Muscle of back (tissue), 13 donors: Measurements from ENCODE around the gene KCTD6. TPM values are rescaled to one million over a fixed set of nuclear protein-coding genes. Genes with fewer than 3 reads are reported as not detected.

ENCODE experiments used
- DNase-seq, 3 donors: peaks; one replicate each; pipeline versions ENCODE4 v3.0.0 to v3.0.0-alpha.2; 2013
- long read RNA-seq, 9 donors: transcript quantifications; one replicate each; lab custom pipeline, GENCODE V29; 2026
- polyA plus RNA-seq, 10 donors: library from polyadenylated mRNA; unstranded; fragments of 120-200 nt; gene quantifications; one replicate each; pipeline ENCODE4 v1.2.1, GENCODE V29; 2013; ENCODE audit not compliant: insufficient read length in 10 of 10

KCTD6 gene
- 10 to 100 TPM in 9 of 10 donors, 1 to 10 TPM in 1; 9.5 to 15.4 (median 13.4) TPM for polyA plus RNA-seq
- long read RNA-seq, donor 1, partial matches to known transcripts = 0 of 2 reads
- long read RNA-seq, donor 1, other reads (novel, unspliced or antisense) = 0 of 2 reads
- long read RNA-seq, donor 2, partial matches to known transcripts = 0 of 4 reads
- long read RNA-seq, donor 2, other reads (novel, unspliced or antisense) = 0 of 4 reads
- long read RNA-seq, donor 3 = 0 reads
- long read RNA-seq, donor 4, transcript KCTD6-202 (3 exons, 1,533 nt) = major isoform, 5 of 5 reads
- long read RNA-seq, donor 4, partial matches to known transcripts = 0 of 5 reads
- long read RNA-seq, donor 4, other reads (novel, unspliced or antisense) = 0 of 5 reads
- long read RNA-seq, donor 5, transcript KCTD6-202 (3 exons, 1,533 nt) = major isoform, 10 of 11 reads
- long read RNA-seq, donor 5, partial matches to known transcripts = 0 of 11 reads
- long read RNA-seq, donor 5, other reads (novel, unspliced or antisense) = 0 of 11 reads
- long read RNA-seq, donor 6, transcript KCTD6-202 (3 exons, 1,533 nt) = major isoform, 7 of 7 reads
- long read RNA-seq, donor 6, partial matches to known transcripts = 0 of 7 reads
- long read RNA-seq, donor 6, other reads (novel, unspliced or antisense) = 0 of 7 reads
- long read RNA-seq, donor 7, partial matches to known transcripts = 0 of 5 reads
- long read RNA-seq, donor 7, other reads (novel, unspliced or antisense) = 0 of 5 reads
- long read RNA-seq, donor 8, transcript KCTD6-202 (3 exons, 1,533 nt) = major isoform, 9 of 10 reads
- long read RNA-seq, donor 8, partial matches to known transcripts = 0 of 10 reads
- long read RNA-seq, donor 8, other reads (novel, unspliced or antisense) = 0 of 10 reads
- long read RNA-seq, donor 9, partial matches to known transcripts = 0 of 1 reads
- long read RNA-seq, donor 9, other reads (novel, unspliced or antisense) = 0 of 1 reads

DNA sequence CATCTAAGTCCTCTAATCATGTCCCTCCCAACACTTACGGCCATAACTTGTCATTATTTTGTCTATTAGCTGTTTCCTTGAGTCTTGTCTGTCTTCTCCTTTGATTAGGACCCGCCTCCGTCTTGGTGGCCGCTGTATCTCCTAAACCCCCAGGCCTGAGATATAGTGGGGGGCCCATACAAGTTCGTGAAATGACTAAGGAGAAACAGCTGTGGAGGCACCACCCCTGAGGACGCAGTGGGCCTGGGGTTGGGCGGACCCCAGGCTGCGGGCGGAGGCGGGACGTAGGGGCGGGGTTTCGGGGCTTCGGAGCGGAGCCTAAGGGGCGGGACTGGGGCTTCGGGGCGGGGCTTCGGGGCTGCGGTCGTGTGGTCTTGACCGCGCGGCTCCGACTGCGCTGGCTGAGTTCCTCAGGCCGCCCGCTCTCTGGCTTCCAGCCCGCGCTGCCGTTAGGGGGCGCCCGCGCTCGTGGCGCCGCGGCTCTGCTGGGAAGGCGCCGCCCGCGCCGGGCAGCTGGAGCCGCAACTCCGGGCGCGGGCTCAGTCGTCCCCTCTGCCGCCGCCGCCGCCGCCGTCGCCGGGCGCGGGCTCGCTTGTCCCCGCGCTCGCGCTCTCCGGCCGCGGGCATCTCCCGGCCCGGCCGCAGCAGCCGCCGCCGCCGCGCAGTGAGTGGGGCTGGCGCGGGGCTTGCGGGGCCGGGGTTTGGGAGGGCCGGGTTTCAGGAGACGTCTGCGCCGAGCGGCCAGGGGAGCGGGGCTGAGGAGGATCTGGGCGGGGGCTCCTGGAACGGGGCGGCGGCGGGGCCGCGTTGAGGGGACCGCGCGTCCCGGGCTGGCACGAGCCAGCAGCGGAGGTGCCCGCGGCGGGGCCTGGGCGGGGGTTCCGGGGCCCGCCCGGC is at the start of gene KCTD6:
KCTD6 (plus strand) TSS at position 591 of the 897 bp plus-strand sequence. CDS start 6,660 bp downstream, outside the sequence.
- DNase-seq = peak; percentile 95 to 98 (median 98)

- DNase-seq = no peak
Measured at GRCh38 chr3:58452176-58452575, 39.7 kb upstream of the KCTD6 start.

- DNase-seq = no peak
Measured at GRCh38 chr3:58459160-58459559, 32.7 kb upstream of the KCTD6 start.

GRCh38 chr3:58462829-58463180 is 29.1 kb upstream of the KCTD6 start:
- no peak for DNase-seq

DNA sequence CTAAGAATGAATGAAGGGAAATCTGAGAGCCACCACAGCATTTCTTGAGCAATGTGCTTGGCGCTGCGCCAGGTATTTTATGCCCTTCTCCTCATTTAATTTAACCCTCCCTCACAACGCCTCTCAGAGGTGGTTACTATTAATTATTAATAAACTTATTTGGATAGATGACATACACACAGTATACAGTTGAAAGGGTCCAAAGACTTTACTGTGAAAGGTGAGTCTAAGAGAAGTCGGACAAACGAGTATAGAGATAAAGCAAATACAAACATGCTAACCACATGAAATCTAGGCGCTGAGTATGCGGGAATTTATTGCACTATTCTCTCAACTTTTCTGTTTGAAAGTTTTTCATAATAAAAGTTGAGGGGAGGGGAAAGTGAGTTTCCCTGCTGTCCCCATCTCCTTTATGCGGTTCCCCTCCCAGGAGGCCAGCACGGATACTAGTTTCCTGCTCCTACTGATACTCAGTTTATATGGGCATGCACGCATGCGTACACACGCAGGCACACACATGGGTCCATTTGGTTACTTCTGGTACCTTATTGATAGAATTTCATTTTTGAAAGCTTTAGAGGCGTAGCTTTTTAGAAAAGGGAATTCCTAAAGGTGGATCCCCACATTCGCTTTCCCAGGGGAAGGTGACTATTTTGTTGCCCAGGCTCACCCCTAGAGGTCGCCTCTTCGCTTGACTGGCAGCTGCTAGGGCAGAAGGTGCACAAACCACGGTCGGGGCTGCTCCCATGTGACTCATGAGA is 28.5 kb upstream of the KCTD6 start:
- peak in 2 of 3 donors; percentile 50 to 70 for DNase-seq

DNA sequence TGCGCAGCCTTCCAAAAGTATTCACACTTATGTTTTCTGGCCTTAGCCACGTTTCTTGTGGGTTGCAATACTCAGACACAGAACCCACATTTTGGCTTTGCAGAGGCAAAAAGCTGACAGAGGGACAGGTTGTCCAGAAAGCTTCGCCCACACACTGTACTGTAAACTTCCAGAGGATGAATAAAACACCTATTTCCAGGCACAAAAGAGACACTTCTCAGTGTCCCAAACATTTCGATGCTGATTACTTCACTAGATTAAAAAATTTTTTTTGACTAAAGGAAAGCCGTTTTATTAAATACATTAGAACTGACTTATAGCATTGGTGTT is 28.0 kb upstream of the KCTD6 start:
- no peak for DNase-seq

DNA sequence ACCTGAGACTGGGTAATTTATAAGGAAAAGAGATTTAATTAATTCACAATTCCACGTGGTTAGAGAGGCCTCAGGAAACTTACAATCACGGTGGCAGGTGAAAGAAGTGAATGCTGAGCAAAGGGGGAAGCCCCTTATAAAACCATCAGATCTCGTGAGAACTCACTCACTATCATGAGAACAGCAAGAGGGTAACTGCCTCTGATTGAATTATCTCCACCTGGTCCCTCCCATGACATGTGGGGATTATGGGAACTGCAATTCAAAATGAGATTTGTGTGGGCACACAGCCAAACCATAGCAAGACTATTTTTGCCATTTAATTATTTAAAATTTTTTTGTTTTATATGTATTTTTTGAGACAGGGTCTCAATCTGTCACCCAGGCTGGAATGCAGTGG is 27.0 kb upstream of the KCTD6 start:
- no peak for DNase-seq

DNA sequence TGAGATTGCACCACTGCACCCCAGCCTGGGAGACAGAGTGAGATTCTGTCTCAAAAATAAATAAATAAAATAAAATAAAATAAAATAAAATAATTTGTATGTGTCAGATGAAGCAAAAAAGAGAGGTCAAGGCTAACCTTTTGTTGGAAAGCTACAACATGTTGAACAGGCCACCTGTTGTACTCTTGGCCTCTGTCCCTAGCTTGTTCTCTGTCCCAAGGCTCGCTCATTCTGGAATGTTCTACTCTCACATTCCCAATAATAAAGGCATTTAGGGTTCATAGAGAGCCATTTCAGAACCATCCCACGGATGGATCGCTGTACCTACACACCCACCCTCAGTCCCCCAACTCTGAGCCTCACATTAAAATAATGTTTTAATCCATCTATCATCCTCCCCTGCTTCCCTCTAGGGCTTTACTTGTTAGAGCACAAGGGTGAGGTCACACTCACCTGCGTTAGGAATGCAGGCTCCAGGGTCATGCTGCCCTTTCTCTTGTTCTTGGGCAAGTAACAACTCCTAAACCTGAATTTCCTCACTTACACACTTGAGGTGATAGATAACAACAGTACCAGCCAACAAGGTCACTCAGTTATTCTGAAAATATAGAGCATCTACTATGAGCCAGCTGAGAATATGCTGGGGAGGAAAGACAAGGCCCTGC is 24.9 kb upstream of the KCTD6 start:
- no peak for DNase-seq

- DNase-seq = no peak
Measured at GRCh38 chr3:58469096-58469495, 22.8 kb upstream of the KCTD6 start.

DNA sequence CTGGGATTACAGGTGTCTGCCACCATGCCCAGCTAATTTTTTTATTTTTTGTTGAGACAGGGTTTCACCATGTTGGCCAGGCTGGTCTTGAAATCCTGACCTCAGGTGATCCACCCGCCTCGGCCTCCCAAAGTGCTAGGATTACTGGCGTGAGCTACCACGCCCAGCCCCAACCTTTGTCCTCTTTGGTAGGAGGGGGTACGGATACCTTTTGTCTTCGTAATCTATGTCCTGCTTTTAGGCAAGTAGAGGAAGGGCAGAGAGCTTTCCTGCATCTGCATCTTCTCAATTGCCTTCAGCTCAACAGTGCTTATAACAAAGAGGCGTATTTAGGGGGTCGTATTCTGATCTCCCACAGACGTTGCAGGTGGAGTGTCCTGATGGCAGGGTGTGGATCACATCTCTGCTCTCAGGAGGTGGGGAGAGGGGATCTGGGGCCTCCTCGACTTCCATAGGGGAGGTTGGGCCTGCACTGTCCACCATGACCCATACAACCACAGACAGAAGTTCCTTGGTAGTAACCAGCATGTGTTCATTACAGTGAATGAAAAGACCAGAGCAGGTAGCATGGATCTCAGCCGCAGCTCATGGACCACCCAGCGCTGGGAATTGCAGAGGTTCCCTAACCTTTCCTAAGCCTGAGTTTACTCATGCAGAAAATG is 21.4 kb upstream of the KCTD6 start:
- no peak for DNase-seq

- peak in 1 of 3 donors; percentile 81 for DNase-seq
Measured at GRCh38 chr3:58471025-58471887, 20.6 kb upstream of the KCTD6 start.

DNA sequence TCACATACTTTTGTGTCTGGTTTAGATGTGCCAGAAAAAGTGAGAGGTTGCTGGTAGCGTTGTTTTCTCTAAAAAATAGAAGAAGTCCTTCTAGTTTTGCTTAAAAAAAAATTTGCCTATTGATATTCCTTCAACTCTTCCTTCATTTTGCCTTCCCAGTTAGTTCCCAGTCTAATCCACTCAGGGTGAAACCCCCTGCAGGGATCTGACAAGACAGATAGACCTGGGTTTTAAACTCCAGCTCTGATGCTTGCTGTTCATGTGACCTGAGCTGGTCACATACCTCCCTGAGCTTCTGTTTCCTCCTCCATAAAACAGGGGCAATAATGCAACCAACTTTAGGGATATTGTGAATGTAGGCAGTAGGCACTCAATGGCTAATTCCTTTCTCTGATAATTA is 18.6 kb upstream of the KCTD6 start:
- no peak for DNase-seq

DNA sequence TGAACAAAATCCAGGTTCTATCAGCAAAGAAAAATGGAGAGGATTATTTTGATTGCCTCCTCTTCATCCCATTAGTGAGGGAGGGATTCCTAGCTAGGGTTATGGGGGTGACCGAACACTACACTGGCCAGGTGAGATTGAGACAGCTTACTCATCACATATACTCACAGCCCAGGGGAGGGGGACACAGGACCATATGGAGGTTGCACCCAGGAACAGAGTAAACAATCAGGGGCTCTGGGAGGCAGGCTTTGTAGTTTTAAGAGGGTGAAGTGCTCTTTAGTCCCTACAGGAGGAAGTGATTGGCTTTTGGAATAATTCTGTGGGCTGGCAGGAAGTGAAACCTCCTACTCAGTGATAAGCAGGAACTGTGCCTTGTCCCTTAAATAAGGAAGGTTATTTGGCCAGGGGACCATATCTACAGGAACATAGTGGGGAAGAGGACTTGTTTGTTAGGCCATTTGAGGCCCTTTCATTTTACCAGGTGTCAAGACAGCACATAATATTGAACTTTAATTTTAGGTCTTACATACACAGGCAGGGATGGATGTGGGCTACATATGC is 17.5 kb upstream of the KCTD6 start:
- no peak for DNase-seq

GRCh38 chr3:58474967-58475578 is 16.8 kb upstream of the KCTD6 start:
- no peak for DNase-seq

- DNase-seq = no peak
Measured at GRCh38 chr3:58478781-58479180, 13.1 kb upstream of the KCTD6 start.

DNA sequence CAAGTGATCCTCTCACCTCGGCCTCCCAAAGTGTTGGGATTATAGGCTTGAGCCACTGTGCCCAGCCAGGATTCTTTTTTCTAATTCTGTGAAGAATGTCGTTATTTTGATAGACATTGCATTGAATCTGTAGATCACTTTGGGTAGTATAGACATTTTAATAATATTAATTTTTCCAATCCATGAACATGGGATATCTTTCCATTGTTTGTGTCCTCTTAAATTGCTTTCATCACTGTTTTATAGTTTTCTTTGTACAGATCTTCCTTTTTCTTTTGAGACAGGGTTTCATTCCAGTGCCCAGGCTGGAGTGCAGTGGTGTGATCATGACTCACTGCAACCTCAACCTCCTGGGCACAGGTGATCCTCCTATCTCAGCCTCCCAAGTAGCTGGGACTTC is 11.6 kb upstream of the KCTD6 start:
- no peak for DNase-seq

DNA sequence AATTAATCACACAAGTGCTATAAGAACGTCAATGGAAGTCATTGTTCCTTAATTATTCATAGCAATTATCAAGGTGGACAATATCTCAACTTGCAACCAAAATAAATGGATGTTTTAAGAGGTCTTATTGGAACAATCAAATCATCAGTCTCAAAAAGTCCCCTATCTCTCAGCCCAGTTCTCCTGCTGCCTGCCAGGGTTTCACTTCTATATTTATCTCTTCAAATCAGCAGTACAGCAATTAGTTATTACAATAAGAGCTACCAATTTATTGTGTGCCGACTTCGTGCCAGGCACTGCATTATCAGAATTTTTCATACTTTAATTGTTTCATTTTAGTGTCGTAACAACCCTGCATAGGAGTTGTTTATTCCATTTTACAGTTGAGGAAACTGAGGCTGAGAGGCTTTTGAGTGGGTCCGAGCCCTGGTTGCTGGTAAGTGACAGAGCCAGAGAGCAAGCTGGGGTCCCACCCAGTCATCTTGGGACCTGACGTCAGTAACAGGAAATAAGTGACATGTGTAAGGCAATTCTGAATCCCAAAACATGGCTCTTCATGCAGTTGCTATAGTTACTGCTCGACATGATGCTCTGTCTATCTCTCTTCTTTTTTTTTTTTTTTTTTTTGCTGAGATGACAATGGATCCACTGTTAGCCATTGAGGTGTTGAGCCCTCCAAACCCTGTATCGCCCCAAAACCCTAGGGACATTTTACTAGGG is 8.8 kb upstream of the KCTD6 start:
- DNase-seq = no peak
